ENCODE measurements around the gene ANKS1A.

ANKS1A gene

GRCh38 chr6:35090734-35091133, 201.7 kb downstream of the ANKS1A start:
- in situ Hi-C loops (cut with HindIII; ENCODE audit: low sequenced_read_pairs), result no loop called here
- no peak for TF ChIP-seq CTCF (IDR thresholded peaks at IDR 0.05; ENCODE audit: low read depth, low read length)
- H3K4me3 ChIP-seq (ENCODE audit: low read depth, low read length), result no peak overlapping the region
- no peak for DNase-seq (ENCODE audit: low read depth, low spot score)

- in situ Hi-C loops (cut with HindIII; ENCODE audit: low sequenced_read_pairs), result no loop called here
- no peak for DNase-seq (ENCODE audit: low read depth, low spot score)
- no peak overlapping the region for H3K4me3 ChIP-seq (ENCODE audit: low read depth, low read length)
- no peak for TF ChIP-seq CTCF (IDR thresholded peaks at IDR 0.05; ENCODE audit: low read depth, low read length)
Measured at GRCh38 chr6:35091346-35092083, 202.5 kb downstream of the ANKS1A start.

- peak; percentile 65 for DNase-seq (ENCODE audit: low read depth, low spot score)
- in situ Hi-C loops (cut with HindIII; ENCODE audit: low sequenced_read_pairs), result no loop called here
- no peak overlapping the region for H3K4me3 ChIP-seq (ENCODE audit: low read depth, low read length)
- no peak for TF ChIP-seq CTCF (IDR thresholded peaks at IDR 0.05; ENCODE audit: low read depth, low read length)
Measured at GRCh38 chr6:35092362-35093117, 203.5 kb downstream of the ANKS1A start.

- DNase-seq (ENCODE audit: low read depth, low spot score), result no peak
- TF ChIP-seq CTCF (IDR thresholded peaks at IDR 0.05; ENCODE audit: low read depth, low read length), result no peak
- H3K4me3 ChIP-seq (ENCODE audit: low read depth, low read length), result no peak overlapping the region
- in situ Hi-C loops (cut with HindIII; ENCODE audit: low sequenced_read_pairs), result no loop called here
Measured at GRCh38 chr6:35093118-35093445, 204.0 kb downstream of the ANKS1A start.

- in situ Hi-C loops (cut with HindIII; ENCODE audit: low sequenced_read_pairs), result no loop called here
- no peak overlapping the region for H3K4me3 ChIP-seq (ENCODE audit: low read depth, low read length)
- no peak for TF ChIP-seq CTCF (IDR thresholded peaks at IDR 0.05; ENCODE audit: low read depth, low read length)
- no peak for DNase-seq (ENCODE audit: low read depth, low spot score)
Measured at GRCh38 chr6:35093783-35094182, 204.7 kb downstream of the ANKS1A start.

GRCh38 chr6:35094183-35094582, 205.1 kb downstream of the ANKS1A start:
- TF ChIP-seq CTCF (IDR thresholded peaks at IDR 0.05; ENCODE audit: low read depth, low read length), result no peak
- no peak overlapping the region for H3K4me3 ChIP-seq (ENCODE audit: low read depth, low read length)
- in situ Hi-C loops (cut with HindIII; ENCODE audit: low sequenced_read_pairs), result no loop called here
- DNase-seq (ENCODE audit: low read depth, low spot score), result no peak

Data from astrocyte of the spinal cord (primary cell).